Right hindlimb (tissue), 1 donor: ENCODE results near the gene TMEM182.

ENCODE experiments used
- DNase-seq: peaks from one replicate; pipeline ENCODE4 v3.0.0-alpha.2; 2018

TMEM182 gene

GRCh38 chr2:102761763-102762162, at the start of gene TMEM182:
Gene TMEM182 (plus strand): TSS chr2:102762031. CDS start chr2:102762218, 187 bp downstream.
- DNase-seq, result no peak

DNA sequence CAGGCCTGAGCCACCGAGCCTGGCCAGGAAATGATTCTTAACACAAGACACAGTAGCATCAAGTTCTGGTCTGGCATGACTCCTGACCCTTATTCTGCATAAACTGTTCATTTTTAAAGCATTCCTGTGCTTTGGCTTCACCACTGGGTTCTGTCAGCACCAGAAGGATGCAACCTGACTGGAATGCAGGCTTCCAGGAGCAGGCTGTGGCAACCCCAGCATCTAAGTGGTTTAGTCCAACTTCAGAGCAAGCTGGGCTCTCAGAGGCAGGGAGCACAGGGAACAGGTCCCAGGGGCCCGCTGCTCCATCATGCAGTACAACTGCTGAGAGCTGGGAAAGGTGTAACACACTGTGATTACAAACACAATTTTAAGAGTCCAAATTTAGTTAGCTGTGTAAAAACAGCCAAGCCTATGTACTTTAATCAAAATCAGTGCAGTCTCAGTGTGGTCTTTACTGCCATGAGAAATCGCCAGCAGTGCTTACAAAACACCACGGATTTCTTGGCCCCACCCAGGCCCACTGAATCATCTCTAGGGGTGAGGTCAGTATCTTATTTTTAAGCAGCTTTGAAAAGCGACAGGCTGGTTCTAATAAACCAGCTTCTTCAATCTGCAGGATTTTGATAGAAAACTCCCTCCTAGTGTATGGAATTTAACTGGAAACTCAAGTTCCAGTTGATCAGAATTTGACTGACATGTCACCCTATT, 44.4 kb upstream of the TMEM182 start:
- no peak for DNase-seq

DNA sequence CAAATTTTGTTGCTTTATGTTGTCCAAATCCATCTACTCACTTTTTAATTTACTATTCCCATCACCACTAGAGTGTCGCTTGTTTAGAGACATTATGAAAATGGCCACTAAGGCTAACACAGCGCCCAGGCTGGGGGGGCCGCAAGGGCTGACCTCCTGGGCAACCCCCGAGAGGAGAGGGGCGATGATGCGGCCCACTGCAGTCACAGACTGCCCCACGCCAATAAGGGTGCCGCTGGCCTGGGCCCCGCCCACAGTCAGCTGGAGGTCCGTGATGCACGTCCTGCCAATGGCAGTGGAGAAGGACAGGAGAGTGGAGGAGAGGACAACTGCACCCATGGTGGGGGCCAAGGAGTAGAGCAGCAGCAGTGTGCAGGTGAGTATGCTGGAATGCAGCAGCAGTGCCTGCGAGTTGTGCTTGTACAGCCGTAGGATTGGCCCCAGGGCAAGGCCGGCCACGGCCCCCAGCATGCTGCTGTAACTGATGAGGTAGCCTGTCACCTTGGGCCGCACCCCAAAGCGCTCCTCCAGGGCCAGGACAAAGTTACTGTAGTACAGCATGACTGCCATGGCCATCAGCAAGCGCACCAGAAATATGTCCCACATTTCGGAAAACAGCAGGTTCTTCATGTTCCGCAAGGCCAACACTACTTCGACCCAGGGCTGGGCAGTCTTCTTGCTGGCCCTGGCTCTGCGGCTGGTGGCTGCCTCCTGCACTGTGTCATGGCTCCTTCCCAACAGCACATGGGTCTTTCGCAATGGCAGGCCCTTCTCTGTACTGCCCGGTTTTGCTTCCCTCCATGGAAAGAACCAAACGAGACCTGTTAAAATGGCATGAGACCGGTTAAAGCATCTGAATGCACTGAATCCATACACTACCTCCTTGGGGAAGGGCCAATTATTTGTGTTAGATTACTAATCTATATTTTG, 43.2 kb upstream of the TMEM182 start:
- DNase-seq, result no peak

- no peak for DNase-seq
Measured at GRCh38 chr2:102724016-102724490, 37.8 kb upstream of the TMEM182 start.

DNA sequence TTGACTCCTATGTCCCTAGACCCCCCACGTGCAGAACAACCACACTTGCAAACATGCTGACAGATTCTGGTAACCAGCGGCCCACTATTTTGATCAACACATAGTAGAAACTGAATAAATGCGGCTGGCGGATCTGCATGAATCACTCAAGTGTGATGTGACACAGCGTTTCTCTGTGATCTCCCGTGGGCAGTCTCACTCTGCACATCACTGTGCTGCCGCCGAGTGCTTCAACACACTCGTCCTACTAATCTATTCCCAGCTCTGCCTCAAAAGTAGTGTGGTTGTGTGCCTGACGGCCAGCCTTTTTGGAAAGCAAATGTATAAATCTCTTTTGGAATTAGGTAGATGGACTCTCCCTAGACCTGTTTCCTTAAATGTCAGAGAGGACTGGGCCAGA, 37.3 kb upstream of the TMEM182 start:
- DNase-seq, result no peak

DNA sequence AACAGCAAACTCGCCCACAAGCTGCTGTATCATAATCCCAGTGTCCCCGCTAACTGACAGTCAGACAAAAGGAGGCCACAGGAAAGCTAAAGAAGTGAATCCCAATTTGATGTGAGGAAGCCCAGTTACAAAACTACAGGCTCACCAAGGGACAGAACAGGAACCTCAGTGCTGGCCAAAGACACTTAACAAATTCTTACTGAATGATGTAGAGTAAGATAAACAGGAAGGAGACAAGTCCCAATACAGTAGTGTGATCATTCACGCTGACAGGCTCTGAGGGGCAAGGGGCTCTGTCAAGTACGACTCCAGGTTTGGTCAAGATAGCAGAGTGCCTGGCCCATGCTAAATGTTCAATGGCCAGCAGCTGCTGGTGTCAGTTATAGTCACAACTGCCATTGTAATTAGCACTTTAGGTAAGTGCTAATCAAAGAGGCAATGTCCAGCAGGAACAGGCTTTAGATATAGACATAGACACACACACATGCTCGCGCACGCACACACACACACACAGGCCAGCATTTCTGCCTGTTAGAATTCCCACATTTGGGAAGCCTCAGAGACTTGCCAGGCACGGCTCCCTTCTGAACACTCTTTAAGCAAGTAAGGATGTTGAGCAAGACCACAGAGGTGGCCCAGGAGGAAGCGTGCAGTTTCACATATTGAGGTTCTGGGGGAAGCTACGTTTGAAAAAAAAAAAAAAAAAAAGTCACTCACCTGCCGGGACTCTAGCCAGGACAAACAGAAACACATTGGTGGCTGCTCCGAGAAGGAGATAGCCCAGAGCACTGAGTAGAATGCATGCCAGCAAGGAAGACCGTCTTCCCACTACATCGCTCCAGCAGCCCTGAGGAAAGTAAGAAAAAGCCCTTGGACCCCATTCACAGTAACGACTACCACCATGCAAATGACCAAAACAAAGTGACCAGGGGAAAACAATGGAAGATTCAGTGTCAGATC, 35.4 kb upstream of the TMEM182 start:
- DNase-seq, result no peak

GRCh38 chr2:102735416-102736109, 26.3 kb upstream of the TMEM182 start:
- DNase-seq, result no peak

DNA sequence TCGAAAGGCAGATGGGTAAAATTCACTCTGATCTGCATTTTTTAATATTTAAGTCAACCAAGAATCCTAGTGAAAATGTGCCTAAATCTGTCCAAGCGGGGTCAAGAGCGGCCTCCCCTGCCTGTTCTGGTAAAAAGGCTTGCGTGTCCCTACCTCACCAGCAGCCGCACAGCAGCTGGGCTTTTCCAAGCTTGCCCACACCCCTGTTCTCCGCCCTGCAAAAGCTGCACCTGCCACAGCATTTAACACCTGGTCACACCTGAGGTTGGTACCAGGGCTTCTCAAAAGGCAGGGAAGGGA, 25.8 kb upstream of the TMEM182 start:
- peak; percentile 32 for DNase-seq

DNA sequence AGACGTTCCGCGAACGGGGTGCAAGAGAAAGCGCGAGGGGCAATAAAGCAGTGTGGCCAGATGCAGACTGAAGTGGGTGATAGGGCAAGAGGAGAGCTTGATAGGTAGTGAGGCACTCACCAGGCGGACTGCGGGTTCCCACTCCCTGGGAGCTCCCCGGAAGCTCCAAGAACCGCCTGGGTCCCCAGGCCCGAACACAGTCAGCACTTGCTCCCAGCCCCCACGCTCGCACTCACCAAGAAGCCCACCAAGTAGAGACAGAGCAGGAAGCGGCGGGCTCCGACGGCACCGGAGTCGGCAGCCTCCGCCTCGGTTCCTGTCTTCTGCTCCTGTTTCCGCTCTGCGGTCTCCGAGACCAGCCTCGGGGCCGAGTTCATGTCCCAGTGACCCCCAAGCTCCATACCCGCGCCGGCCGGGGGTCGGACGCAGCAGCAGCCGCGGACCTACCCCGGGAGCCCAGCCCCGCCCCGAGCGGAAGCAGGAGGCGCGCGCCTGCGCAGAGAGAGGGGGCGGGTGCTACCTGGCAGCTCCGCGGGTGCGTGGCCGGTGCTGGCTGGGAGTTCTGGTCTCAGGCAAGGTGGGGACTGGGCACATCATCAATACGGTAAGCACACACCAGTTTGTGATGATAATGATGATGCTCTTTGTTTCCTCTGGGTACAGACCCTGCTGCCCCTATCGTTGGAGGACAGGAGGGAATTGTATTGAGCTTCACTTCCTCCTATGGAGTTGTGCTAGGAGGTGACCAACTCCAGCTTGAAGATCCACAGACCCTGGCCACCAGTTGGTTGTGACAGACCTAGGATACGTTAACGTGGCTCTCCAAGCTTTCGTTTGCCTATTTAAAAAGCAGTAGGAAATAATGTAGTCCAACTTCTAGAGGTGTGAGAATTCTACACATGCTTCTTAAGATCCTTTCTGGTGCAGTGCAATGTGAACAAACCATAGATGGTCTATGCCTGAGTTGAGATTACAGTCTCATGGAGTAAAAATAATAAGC, 25.1 kb upstream of the TMEM182 start:
- peak; percentile 88 for DNase-seq

DNA sequence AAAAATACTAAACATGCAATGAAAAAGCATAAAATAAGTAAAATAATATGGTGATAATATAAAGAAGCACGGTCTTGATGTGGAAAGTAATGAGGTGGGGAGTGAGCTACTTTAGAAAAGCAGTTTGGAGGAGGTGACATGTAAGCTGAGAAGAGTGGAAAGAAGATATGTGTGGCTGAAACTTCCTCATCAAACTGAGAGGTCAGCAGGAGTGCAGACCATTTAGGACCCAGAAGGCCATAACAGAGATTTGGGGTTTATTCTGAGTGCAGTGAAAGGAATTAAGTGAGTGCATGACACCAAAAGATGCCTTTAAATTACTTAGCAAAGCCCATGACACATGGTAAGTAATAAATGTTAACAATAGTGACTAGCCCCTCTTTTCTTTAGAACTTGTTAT, 24.4 kb upstream of the TMEM182 start:
- no peak for DNase-seq

GRCh38 chr2:102743259-102743658, 18.6 kb upstream of the TMEM182 start:
- no peak for DNase-seq

DNA sequence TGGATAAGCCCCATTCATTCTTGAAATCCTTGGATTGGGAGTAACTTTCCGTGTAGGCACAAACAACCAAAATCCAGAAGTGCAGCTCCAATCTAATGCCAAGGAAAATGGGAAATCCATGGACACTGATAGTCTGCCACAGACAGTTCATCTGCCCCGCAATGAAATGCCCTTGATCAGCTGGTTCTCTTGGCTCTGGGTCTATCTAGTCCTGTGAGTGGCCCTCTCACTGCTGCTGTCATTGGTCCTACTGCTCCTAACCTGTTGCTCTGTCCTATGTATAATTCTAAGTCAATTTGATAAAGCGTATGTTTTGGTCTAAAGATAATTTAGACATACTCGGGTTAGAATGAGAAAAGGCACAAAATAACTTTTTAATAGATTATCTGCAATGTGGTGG, 13.7 kb upstream of the TMEM182 start:
- DNase-seq, result no peak

- no peak for DNase-seq
Measured at GRCh38 chr2:102749938-102750337, 11.9 kb upstream of the TMEM182 start.

DNA sequence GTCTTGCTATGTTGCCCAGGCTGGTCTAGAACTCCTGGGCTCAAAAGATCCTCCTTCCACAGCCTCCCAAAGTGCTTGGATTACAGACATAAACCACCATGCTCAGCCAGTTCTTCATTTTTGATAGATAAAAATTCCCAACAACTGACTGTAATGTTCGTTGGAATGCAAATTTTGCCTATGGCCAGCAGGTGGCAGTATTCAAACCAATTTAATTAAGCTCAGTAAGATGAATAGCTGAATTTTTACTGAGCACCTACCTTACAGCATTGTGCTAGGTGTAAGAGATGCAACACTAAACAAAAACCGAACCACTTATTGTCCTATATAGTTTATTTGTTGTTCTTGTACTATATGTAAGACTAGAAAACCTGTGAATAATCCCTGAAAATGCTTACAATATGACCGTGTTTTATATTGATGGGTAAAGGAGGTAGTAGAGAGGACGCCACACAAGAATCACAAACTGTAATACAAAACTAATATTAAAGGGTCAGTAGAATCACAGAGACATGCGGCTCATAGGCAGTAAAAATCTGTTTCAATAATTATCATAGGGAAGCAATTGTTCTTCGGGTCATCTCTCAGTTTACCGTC, 8.2 kb upstream of the TMEM182 start:
- no peak for DNase-seq

DNA sequence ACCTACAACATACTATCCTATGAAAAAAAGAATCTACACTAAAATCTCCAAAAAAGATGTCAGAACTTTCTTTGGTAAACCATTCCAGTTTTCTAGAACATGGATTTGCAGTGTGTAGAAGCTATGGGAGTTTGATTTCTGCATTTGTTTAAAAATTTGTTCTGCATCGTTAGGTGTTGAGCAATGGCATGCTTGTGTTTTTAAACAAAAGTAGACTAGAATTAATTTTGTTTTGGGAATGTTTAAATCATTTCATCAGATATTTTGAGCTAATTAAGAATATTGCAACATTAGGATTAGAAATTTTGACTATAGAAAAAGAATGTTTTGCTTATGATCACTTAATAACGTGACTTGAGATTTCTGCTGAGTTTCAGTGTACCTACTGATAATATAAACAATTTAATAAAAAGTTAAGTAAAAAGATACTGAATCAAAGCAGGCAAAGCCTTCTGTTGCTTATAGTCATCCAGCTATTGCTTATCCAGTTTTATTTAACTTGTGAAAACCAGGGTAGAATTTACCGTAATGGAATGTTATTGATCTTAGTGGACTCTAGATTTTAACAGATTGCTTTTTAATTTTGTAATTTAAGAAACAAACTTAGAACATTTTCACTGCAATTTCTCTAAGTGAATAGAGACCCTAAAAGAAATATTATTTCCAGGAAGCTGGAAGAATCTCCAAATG, 7.2 kb upstream of the TMEM182 start:
- no peak for DNase-seq

DNA sequence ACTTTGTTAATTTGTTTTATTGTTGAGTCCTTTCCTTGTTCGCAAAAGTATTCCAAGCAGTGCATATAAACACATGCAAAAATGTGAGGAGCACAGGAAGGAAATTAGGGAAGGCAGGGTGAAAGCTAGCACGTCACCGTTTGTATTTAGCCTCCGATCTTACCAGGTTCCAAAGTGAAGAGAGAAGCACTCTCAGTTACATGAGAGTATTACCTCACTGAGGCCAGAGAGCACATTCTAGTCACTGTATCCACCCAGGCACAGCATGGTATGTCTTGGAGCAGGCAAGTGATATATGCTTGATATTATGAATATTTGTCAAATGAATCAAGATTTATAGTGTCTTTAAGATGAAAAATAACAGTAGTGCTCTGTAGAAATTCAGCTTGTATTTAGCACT, 6.5 kb upstream of the TMEM182 start:
- no peak for DNase-seq

DNA sequence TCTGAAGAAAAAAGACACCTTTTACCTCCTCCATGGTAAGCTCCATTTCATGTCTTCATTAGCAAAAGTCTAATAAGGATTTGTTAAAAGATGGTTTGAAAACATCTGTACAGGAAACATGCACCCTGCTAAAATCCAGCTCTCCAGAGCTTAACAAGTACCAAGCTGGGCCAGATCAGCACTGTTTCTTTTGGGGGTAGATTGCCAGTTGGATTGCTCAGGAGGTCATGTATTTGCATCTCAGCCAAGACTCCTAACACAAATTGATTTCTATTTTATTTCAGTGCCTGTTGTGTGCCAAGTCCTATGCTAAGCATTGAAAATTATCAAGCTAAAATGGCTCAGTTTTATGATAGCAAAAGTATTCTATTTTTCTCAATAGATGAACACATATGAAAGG, 3.4 kb upstream of the TMEM182 start:
- no peak for DNase-seq

DNA sequence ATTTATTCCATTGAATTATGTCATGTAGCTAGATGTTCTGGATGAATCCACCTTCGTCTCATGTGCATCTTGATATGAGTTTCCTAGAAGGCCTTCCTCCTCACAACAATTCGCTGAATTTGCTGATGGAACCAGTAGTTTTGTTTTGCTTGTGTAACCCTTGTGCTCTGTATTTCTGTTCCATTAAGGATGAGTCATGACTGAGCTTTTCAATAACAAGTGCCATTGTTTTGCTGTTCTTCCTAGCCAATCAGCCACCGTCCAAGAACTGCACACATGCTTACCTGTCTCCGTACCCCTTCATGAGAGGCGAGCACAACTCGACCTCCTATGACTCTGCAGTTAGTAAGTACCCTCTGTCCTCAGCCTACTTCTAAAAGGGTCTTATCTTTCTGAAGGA, 2.3 kb downstream of the TMEM182 start:
- no peak for DNase-seq

- DNase-seq, result no peak
Measured at GRCh38 chr2:102765061-102765460, 3.2 kb downstream of the TMEM182 start.

GRCh38 chr2:102768253-102768652, 6.4 kb downstream of the TMEM182 start:
- no peak for DNase-seq
